ENCODE data around the gene OR1F1. TPM values are rescaled to one million over a fixed set of nuclear protein-coding genes. Genes with fewer than 3 reads are reported as not detected.

Gene OR1F1
- total and polyA plus RNA-seq, 2 of the 8 experiments (the other 6 are each of a cell fraction or from before 2014, with no cell fraction given) = 0.52 to 1.2 TPM

GRCh38 chr16:3234857-3235561 is 47.0 kb downstream of the OR1F1 start, which contains the start of gene ZNF200:
ZNF200 (minus strand) TSS chr16:3235158; CDS start chr16:3233755, 1,403 bp downstream.
- peak; percentile 81 to 95 for DNase-seq (ENCODE audit: low read depth in 1 of 2, low spot score in 2 of 2)
- Histone ChIP-seq H3K79me2 (ENCODE audit: control insufficient read depth in 1 of 2, insufficient read depth in 2 of 2, low read length in 2 of 2) (peaks cover 0 to 5% of the 10 kb centered on the region in 2 experiments; a peak in 1 of 4 replicates), H3K4ac (replicated peaks; ENCODE audit: insufficient read length, low read depth, low read length) (no peak within 1 kb of the TSS), H3K56ac (replicated peaks; ENCODE audit: insufficient read length, low read depth, low read length) (peak within 1 kb of the TSS; percentile 21), H2AFZ (ENCODE audit: low read length) (peak within 1 kb of the TSS; percentile 100), H3K9ac (replicated peaks in 1 of 4; ENCODE audit: extremely low read depth in 1 of 4, low read depth in 3 of 4, low read length in 3 of 4) (peak within 1 kb of the TSS; percentile 68 to 89 (median 75)), H3K79me1 (ENCODE audit: low read depth, low read length) (peaks cover 3% of the 10 kb centered on the region; the same call in 1 of the 2 replicates), H3K4me1 (replicated peaks in 1 of 4; ENCODE audit: control insufficient read depth in 3 of 4, insufficient read depth in 4 of 4, low read length in 3 of 4) (peaks cover 0 to 4% (median 0%) of the 10 kb centered on the region in 4 experiments; a peak in 2 of 7 replicates), H3K36me3 (ENCODE audit: control insufficient read depth in 2 of 4, insufficient read depth in 4 of 4, low read length in 3 of 4) (peaks cover 17 to 34% (median 25%) of the 10 kb centered on the region in 4 experiments), H4K8ac (ENCODE audit: extremely low read depth, insufficient read depth, low read length) (peak within 1 kb of the TSS; percentile 84), H3K4me2 (ENCODE audit: insufficient read depth in 1 of 2, low read depth in 2 of 2, low read length in 2 of 2) (peak within 1 kb of the TSS; percentile 81 to 87), H4K91ac (replicated peaks; ENCODE audit: insufficient read length, low read length) (peak within 1 kb of the TSS; percentile 50), H2BK15ac (ENCODE audit: low read length) (no peak within 1 kb of the TSS), H2AK5ac (ENCODE audit: low read depth, low read length) (no peak within 1 kb of the TSS), H3K27ac (ENCODE audit: low read depth, low read length) (peak within 1 kb of the TSS; percentile 81; the same call in 1 of the 2 replicates), H3K14ac (ENCODE audit: insufficient read length) (no peak within 1 kb of the TSS), H3K4me3 (ENCODE audit: extremely low read depth in 1 of 4, insufficient read depth in 2 of 4, low read depth in 3 of 4, low read length in 4 of 4) (peak within 1 kb of the TSS; percentile 86 to 95 (median 88)), H3K23ac (ENCODE audit: insufficient read length) (no peak within 1 kb of the TSS), H2BK120ac (replicated peaks; ENCODE audit: low read depth, low read length) (no peak within 1 kb of the TSS), H2BK12ac (ENCODE audit: low read depth, low read length) (0 out of 2 replicates have a peak within 1 kb of the TSS, but pooled peaks have one; percentile 80), H4K5ac (ENCODE audit: insufficient read length, low read depth, low read length) (peak within 1 kb of the TSS; percentile 92), H2BK5ac (ENCODE audit: low read depth, low read length) (peak within 1 kb of the TSS; percentile 91), H3K18ac (ENCODE audit: extremely low read depth, low read length) (peak within 1 kb of the TSS; percentile 48), H3K9me3 (ENCODE audit: insufficient read depth in 2 of 2, low read depth in 1 of 2, low read length in 1 of 2) (peaks cover 3 to 19% of the 10 kb centered on the region in 2 experiments; a peak in 2 of 4 replicates), H3K23me2 (ENCODE audit: low read depth, low read length) (peaks cover 4% of the 10 kb centered on the region), H3K27me3 (replicated peaks in 1 of 4; ENCODE audit: control insufficient read depth in 3 of 4, extremely low read depth in 1 of 4, insufficient read depth in 3 of 4, low read length in 3 of 4) (no peaks in the 10 kb centered on the region; a peak in 2 of 7 replicates), H2BK20ac (ENCODE audit: low read length) (no peak within 1 kb of the TSS), H4K20me1 (replicated peaks in 1 of 2; ENCODE audit: control insufficient read depth in 1 of 2, insufficient read depth in 2 of 2, low read length in 2 of 2) (no peaks in the 10 kb centered on the region)
- ChIA-PET POLR2A (ENCODE audit: partially characterized antibody) (interaction anchor here (0.6 to 1.9 kb wide), 13 partner anchors 10 to 167 kb away, joined by 3 to 7 read pairs (median 4); partner anchors contain the start of gene ZNF174), CTCF (ENCODE audit: partially characterized antibody) (interaction anchor here (0.8 to 1.3 kb wide), 3 partner anchors 10 to 104 kb away, joined by 3 read pairs; no protein-coding TSS in a partner anchor)
- no peak for FAIRE-seq
- WGBS, 2 experiments (ENCODE audit: extremely low coverage in 1 of 2, insufficient coverage in 1 of 2, insufficient read length in 1 of 2, insufficient replicate concordance in 2 of 2, low coverage in 1 of 2, low lambda C conversion rate in 2 of 2, missing lambda C conversion rate in 1 of 2) = 1% methylated on average over 48 of the region's 59 CpGs; no CpG with 5 or more reads in 1 of the 2 experiments
- no peak for TF ChIP-seq SUZ12 (IDR thresholded peaks at IDR 0.05; ENCODE audit: low read length)
- TF ChIP-seq CHD1 (IDR thresholded peaks at IDR 0.05; ENCODE audit: low read depth, low read length) = no peak
- no peak for TF ChIP-seq SP4 (IDR thresholded peaks at IDR 0.05; ENCODE audit: low read length)
- TF ChIP-seq NRF1 (IDR thresholded peaks at IDR 0.05; ENCODE audit: low read depth, low read length) = no peak
- TF ChIP-seq RNF2 (IDR thresholded peaks at IDR 0.05; ENCODE audit: borderline replicate concordance, low read depth, low read length, missing control alignments, poor library complexity, severe bottlenecking) = no peak
- TF ChIP-seq SP1 (IDR thresholded peaks at IDR 0.05; ENCODE audit: low read depth, low read length) = no peak
- no peak for TF ChIP-seq CEBPB (IDR thresholded peaks at IDR 0.05; ENCODE audit: low read depth, low read length)
- TF ChIP-seq SIRT6 (IDR thresholded peaks at IDR 0.05; ENCODE audit: low read length) = no peak
- peak; percentile 39; the same call in 1 of the 2 replicates for TF ChIP-seq GTF2F1 (IDR thresholded peaks at IDR 0.05; ENCODE audit: borderline replicate concordance, low read depth, low read length)
- TF ChIP-seq JUND (IDR thresholded peaks at IDR 0.05; ENCODE audit: low read length) = no peak
- TF ChIP-seq E2F6 (IDR thresholded peaks at IDR 0.05) = peak; percentile 57
- TF ChIP-seq KDM1A (IDR thresholded peaks at IDR 0.05; ENCODE audit: borderline replicate concordance, low read length) = no peak
